Stimulated activated CD4-positive, alpha-beta T cell treated with anti-CD3 and anti-CD28 coated beads, Interleukin-2, amount 100 ng/mL, for 48 hours (primary cell): Measurements from ENCODE around the gene NDEL1.
A peak's percentile ranks its signal among the peaks of the same experiment; 100 is the strongest.

ENCODE experiments used
- DNase-seq, 2 donors: peaks; one replicate each; pipeline ENCODE4 v3.0.0-alpha.2; 2020

Gene NDEL1

GRCh38 chr17:8417806-8418205, 17.9 kb upstream of the NDEL1 start:
- DNase-seq, result no peak

DNA sequence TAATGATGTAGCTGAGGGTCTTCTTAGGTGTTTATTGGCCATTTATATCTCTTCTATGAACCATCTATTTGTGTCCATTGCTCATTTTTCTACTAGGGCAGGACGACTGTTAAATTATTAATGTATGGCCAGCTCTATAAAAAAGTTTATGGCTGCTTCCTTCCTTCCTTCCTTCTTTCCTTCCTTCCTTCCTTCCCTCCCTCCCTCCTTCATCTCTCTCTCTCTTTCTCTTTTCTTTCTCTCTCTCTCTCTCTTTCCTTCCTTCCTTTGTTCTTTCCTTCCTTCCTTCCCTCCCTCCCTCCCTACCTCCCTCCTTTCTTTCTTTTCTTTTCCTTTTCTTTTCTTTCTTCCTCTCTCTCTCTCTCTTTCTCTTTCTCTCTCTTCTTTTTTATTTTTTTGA, 17.2 kb upstream of the NDEL1 start:
- no peak for DNase-seq

- no peak for DNase-seq
These were observed 16.4 kb upstream of the NDEL1 start for GRCh38 chr17:8419305-8419704.

DNA sequence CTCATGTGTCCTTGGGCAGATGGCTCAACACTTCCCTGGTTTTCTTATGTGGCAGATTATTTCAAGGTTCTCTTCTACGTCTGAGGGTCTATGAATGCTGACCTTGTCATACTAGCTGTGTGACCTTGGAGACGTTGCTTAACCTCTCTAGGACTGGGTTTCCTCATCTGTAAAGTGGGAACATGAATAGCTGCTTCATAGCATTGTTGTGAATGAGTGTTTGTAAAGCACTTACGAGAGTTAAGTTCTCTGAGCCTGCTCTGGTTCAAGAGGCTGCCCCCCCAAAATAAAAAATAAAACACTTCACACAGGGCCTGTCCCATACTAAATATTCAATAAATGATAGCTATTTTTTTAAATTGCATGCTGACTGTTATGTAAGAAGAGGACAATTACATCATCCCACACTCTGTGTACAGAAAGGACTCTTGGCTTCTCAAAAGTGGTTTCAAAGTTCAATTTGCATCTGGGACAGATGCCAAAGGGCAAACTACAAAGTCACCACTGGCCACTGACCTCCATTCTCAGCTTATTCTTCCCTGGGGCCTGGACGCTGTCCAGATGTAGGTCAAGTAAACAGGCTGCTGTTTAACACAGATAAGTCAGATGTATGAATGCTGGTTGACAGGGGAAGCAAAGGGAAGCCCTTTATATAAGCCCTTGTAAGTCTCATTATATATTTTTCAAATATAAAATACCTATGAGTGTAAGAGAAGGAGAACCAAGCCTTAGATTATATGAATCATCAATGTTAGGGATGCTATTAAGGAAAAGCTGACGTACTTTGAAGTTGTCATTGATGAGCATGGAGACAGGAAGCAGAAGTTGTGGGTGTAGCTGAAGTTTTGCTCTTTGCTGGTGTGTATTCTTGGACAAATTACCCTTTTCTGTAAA, 15.4 kb upstream of the NDEL1 start:
- no peak for DNase-seq

DNA sequence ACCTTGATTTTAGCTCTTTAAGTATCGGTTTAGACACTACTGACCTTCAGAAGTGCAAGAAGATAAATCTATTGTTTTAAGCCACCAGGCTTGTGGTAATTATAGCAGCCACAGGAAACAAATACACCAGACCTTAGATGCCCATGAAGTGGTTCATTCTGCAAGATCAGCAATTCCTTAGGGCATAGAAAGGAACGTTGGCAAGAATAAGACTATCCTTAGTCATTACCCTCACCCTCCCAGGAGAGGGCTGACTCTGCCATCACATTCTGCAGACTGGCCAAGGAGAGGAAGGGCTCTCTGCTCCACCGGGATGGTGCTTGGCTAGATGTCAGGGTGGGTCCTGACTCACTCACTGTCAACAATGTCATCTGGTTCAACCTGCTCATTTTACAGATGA, 14.1 kb upstream of the NDEL1 start:
- DNase-seq, result no peak

DNA sequence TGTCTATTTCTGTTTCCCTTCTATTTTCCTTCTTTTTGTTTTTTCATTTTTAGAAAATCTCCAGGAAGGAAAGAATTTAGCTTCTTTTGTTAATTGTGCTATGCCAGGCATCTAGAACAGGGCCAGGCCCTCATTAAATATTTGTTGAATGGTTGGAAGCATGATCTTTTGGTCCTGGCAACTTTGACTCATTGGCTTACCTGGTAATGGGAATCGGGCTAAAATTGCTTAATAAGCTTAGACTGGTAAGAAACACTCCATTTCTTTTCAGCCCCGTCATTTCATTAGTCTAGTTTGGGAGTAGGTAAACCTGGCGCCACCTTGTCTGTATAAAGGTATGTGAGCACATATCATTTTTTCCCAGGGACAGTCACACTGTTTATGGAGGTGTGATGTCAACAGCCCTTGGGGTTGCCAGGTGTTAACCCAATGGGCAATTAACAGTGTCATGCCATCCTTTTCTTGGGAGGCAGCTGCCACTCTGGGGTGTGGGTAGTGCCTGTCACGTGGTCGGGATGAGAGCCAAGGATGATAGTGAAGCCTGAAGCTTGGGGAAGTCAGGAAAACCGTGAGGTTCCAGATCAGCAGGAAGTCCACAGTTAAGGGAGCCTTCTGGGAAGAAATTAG, 9.5 kb upstream of the NDEL1 start:
- DNase-seq, result no peak

DNA sequence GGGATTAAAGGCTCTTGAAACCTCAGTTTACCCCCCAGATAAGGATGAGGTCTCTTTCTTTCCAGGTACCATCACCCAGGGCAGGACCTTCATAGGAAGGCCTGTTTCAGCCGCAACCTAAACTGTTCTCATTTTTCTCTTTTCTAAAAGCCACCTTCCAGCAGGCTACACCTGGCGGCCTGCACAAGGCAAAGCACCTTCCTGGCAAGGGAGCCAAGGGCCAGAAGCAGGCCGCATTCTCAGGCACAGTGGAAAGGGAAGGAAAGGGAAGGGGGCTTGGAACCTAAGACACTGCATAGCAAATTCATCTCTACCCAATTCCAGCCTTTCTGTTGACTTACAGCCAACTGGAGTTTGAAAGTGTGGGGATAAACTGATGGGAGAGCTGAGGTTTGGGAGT, 8.9 kb upstream of the NDEL1 start:
- no peak for DNase-seq

DNA sequence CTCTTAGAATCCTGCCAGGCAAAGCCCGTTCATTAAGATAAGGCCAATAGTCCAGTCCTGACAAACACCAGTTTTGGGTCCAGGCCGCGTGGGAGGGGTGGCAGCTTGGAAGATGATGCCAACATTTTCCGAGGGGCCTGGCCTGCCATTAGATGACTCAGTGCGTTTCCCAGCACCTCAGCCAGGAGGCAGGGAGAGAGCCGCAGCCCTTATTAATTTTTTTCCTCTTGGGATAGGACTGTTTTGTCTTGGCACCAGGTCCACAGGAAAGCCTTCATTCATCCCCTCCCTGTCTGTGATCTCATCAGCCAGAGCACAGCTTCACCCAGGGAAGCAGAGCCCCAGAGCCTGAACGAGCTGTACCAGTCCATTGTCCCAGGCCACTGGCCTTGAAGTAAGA, 4.7 kb upstream of the NDEL1 start:
- DNase-seq, result no peak

DNA sequence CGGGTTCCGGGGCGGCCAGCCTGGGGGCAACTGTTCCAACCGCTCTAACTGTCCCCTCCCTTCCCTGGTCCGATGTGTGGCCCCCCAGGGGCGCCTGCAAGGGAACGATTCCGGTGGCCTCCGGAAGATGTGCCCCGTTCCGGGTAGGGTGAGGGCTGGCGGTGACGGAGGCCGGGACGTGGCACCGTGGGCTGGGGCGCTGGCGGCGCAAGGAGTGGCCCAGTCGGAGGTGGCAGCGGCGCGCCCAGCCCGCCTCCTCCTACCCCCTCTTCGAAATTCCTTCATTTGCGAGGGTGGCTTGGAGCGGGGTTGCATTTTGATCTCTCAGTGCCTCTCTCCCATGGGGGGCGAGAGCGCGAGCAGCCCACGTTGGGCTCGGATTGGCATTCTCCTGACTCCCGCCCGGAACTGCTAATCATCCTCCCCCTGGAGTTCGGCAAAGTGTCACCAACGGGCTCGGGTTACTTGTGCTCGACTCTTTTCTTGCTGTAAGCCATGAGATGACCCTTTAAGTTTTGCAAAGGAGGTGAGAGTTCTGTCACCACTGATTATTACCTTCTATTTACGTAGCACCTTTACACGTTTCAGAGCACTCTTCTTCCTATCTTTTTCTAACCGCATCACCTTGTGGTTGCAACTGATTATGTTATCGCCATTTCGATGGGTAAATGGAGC, 622 bp downstream of the NDEL1 start:
- DNase-seq, result peak; percentile 49 to 57

DNA sequence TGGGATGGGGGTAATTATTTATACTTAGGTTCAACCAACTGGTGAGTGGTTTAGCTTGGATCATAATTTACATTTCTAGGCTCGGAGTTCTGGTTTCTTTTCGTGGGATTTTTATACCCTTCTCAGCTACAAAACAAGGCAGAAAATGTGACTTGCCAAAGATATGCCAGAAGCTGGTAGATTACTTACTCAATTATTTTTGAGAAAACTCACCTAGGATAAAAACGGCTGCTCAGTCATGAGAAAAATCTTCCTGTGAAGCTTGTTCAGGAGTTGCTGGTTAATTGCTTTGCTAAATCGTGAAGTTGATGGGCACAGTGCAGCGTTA, 1.1 kb downstream of the NDEL1 start:
- no peak for DNase-seq

DNA sequence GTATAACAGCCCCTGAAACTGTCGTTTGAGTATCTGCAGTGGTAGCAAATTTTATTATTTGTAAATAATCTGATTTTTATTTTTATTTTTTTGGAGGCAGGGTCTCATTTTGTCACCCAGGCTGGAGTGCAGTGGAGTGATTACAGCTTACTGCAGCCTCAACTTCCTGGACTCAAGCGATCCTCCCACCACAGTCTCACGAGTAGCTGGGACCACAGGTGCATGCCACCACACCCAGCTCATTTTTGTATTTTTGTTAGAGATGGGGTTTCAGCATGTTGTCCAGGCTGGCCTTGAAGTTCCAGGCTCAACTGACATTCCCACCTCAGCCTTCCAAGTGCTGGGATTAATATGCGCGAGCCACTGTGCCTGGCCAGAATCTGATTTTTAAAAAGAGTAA, 2.8 kb downstream of the NDEL1 start:
- DNase-seq, result no peak

DNA sequence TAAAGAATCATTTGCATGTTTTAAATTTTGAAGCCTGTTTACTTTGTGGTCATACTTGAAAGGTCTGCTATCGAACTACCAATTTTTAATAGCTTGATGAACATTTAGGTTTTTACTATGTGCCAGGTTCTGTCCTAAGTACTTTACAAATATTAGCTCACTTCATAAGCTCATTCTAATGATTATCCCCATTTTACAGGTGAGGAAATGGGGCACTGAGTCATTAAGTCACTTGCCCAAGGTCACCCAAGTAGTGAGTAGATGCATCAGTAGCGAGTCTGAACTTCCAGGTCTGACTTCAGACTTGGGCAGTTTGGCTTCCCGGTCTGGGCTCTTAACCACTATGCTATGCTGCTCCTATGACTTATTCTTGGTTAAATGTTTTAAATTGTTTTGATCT, 4.0 kb downstream of the NDEL1 start:
- no peak for DNase-seq

DNA sequence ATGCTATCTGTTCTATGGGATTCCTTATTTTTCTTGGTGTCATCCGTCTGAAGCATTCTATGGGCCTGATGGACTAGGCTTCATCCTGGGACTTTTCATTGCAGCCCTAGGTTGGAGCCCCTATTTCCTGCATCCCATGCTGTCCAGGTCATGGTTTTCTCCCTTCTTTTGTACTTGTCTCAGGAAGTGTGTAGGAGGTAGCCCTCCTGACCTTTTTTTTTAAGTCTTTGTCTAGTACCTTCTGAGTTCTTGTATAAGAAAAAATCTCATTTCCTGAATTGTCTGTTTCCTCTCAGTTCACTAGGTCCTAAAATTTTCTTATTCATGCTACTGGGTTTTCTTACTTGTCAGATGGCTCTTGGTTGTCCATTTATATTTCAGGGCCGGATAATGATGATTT, 6.0 kb downstream of the NDEL1 start:
- DNase-seq, result no peak

GRCh38 chr17:8442310-8442709, 6.6 kb downstream of the NDEL1 start:
- DNase-seq, result no peak

- no peak for DNase-seq
These were observed 8.1 kb downstream of the NDEL1 start for GRCh38 chr17:8443756-8444155.

DNA sequence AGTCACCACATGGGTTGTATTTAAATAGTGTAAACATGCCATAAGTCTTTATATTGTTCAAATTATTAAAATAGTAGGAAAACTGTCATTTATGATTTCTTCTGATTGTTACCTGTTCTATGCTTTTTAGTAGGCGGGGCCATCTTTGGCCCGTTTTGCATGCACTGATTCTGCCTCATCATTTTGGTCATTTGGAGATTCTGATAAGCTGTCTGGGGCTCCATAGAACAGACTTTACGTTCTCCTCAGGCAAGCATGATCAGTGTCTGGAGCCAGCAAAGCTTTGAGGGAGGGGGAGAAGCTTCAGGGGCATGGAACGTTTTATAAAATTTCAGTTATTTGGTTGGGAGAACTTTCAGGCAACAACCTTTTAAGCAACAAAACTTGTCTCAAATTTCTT, 8.8 kb downstream of the NDEL1 start:
- no peak for DNase-seq

GRCh38 chr17:8445536-8445935, 9.9 kb downstream of the NDEL1 start:
- DNase-seq, result no peak

DNA sequence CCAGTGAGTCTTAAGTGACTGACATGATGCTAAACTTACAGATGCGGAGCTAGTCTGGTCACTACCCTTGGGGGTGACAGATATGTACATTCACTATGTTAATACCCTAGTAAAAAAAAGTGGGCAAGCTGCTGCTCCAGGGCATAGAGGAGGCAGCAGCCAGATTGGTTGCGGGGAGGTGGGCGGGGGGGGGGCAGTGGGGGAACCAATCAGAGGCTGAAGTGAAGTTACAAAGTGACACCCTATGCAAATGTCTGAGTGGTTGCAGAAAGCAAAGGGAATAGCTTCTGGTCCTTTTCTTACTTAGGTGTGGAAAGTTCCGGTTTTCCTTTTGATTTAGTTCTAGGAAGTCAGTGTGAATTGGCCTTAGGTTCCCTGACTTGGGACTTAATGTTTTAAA, 12.1 kb downstream of the NDEL1 start:
- DNase-seq, result no peak

DNA sequence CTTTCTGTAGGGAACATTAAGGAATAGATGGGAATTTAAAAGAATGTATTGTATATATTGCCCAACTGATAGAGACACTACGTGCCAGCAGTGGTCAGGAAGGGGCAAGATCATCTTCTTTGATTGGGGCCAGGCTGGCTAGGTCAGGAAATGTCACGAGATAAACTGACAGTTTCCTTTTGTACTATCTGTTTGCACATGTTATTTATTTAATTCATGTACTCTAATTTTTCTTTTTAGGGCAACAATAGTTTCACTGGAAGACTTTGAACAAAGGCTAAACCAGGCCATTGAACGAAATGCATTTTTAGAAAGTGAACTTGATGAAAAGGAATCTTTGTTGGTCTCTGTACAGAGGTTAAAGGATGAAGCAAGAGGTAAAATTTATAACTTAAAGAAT, 12.6 kb downstream of the NDEL1 start:
- DNase-seq, result no peak

GRCh38 chr17:8451933-8452614, 16.4 kb downstream of the NDEL1 start:
- DNase-seq, result no peak

DNA sequence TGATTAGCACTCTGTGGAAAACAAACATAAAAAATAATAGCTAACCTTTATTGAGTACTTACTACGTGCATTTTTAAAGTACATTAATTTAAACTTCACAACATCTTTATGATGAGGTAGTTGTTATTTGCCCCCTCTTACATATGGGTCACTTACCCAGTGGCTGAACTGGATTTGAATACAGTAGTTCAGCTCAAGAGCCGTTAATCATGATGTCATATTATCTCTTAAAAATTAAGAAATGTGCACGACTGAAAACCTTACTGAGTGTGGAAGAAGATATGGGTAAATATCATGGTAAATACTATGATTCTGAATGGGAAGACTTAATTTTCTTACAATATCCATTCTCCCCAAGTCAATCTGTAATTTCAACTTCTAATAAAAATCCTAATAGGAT, 17.6 kb downstream of the NDEL1 start:
- DNase-seq, result no peak

DNA sequence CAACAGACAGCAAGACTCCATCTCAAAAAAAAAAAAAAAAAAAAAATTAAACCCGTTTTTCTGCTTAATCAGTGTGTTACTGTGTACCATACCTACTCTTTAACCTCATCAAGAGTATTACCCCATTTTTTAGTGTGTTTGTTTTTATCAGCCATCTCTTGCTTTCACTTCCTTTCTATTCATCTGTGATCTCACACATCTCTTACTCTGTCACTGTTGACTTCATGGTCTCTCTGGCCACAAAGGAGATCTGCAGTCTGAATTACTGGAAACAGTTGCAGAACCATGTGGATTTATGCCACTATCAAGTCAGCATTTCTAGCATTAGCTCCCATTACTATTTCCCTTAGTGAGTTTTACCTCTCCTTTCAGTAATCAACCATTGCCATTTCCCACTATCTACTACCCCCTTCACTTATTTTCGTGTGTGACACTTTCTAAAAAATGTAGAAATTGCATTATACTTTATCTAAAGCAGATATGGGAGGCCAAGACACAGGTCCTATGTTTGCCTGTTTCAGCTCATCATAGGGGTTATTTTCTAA, 20.1 kb downstream of the NDEL1 start:
- DNase-seq, result no peak

- no peak for DNase-seq
These were observed 22.4 kb downstream of the NDEL1 start for GRCh38 chr17:8458128-8458527.
